Body of pancreas (tissue), 4 donors: ENCODE measurements around the gene ART1. TPM values are rescaled to one million over a fixed set of nuclear protein-coding genes. Genes with fewer than 3 reads are reported as not detected.

Experiments used
- ATAC-seq: fragments of 150-250 bp; one replicate; pipeline ENCODE4 v1.9.1; 2016
- DNase-seq, 4 donors: peaks; one replicate each; pipeline ENCODE4 v3.0.0-alpha.2; 2019
- H3K27ac ChIP-seq, 4 donors: fragments of 200-600 bp; sonication (generic); 1 replicate in 3 of 4; 2 replicates in 1 of 4; pipeline versions ENCODE4 v1.5.1 to v1.6.1; 2016 to 2019; ENCODE audit warnings: mild to moderate bottlenecking in 1 of 4, mixed read lengths in 1 of 4, moderate library complexity in 1 of 4
- H3K27me3 ChIP-seq, 2 donors: fragments of 200-600 bp; sonication (generic); one replicate each; pipeline ENCODE4 v1.6.0; 2016; ENCODE audit warnings: mild to moderate bottlenecking in 1 of 2
- H3K36me3 ChIP-seq, 2 donors: fragments of 200-600 bp; sonication (generic); replicated peaks in 1 of 2; 2 replicates each; pipeline ENCODE4 v1.5.1; 2016; ENCODE audit warnings: low read depth in 2 of 2; ENCODE audit not compliant: insufficient read depth in 1 of 2
- H3K4me1 ChIP-seq: fragments of 200-600 bp; sonication (generic); one replicate; pipeline ENCODE4 v1.6.0; 2016
- H3K4me3 ChIP-seq, 2 donors: fragments of 200-600 bp; sonication (generic); 1 replicate in 1 of 2; 2 replicates in 1 of 2; pipeline ENCODE4 v1.5.1; 2016 to 2019
- H3K9me3 ChIP-seq, 3 donors: fragments of 200-600 bp; sonication (generic); 1 replicate in 2 of 3; 2 replicates in 1 of 3; pipeline ENCODE4 v1.5.1; 2016
- POLR2A ChIP-seq, 3 donors: fragments of 450-650 bp; IDR thresholded peaks; one replicate each; pipeline ENCODE4 v1.6.1; 2016; ENCODE audit warnings: antibody characterized with exemption in 3 of 3, mild to moderate bottlenecking in 2 of 3
- WGBS, 2 donors: methylation state at CpG; one replicate each; pipeline ENCODE4 v1.1.5; 2017; 5-methylcytosine and 5-hydroxymethylcytosine counted together
- intact Hi-C: fragments of 100-400 bp; cut with DNase I; formaldehyde crosslinking; loops from one replicate; pipeline ENCODE4 v1.15.1; 2023
- total RNA-seq, 2 donors: library from RNA; depleted of rRNA; stranded (reverse); fragments of >200 nt; gene quantifications; one replicate each; pipeline ENCODE4 v1.1.0, GENCODE V29; 2016
- TF ChIP-seq, protein P1 (sequence below), 7 experiments: fragments of 450-650 bp in 4 of 7; fragments of 200-600 bp in 3 of 7; sonication (generic) in 3 of 7; IDR thresholded peaks; one replicate each; pipeline ENCODE4 v1.5.1; 2016 to 2019; ENCODE audit warnings: antibody characterized with exemption in 7 of 7

The ART1 gene
- total RNA-seq, 2 donors from 2014 or later, result not detected

DNA sequence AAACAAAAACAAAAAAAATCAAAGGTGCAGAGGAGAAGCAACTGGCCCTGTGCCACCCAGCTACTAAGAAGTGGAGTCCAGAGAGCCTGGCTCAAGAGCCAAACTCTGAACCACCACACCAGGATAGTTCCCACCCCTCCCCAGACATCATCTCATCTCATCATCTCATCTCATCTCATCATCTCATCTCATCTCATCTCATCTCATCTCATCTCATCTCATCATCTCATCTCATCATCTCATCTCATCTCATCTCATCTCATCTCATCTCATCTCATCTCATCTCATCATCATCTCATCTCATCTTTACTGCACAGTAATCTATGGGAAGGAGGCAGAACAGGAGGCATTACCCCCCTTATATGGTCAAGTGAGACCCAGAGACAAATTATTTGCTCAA, 17.9 kb downstream of the ART1 start:
- DNase-seq, result no peak
- intact Hi-C loops, result no loop called here
- H3K27ac ChIP-seq, result no peak overlapping the region
- H3K9me3 ChIP-seq, result no peaks in the 10 kb centered on the region
- TF ChIP-seq, protein P1, sequence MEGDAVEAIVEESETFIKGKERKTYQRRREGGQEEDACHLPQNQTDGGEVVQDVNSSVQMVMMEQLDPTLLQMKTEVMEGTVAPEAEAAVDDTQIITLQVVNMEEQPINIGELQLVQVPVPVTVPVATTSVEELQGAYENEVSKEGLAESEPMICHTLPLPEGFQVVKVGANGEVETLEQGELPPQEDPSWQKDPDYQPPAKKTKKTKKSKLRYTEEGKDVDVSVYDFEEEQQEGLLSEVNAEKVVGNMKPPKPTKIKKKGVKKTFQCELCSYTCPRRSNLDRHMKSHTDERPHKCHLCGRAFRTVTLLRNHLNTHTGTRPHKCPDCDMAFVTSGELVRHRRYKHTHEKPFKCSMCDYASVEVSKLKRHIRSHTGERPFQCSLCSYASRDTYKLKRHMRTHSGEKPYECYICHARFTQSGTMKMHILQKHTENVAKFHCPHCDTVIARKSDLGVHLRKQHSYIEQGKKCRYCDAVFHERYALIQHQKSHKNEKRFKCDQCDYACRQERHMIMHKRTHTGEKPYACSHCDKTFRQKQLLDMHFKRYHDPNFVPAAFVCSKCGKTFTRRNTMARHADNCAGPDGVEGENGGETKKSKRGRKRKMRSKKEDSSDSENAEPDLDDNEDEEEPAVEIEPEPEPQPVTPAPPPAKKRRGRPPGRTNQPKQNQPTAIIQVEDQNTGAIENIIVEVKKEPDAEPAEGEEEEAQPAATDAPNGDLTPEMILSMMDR (IDR thresholded peaks at IDR 0.05), result no peak
- TF ChIP-seq POLR2A (IDR thresholded peaks at IDR 0.05), result no peak
- H3K4me1 ChIP-seq, result no peaks in the 10 kb centered on the region
- no peaks in the 10 kb centered on the region for H3K36me3 ChIP-seq
- no peak for ATAC-seq
- no peaks in the 10 kb centered on the region for H3K27me3 ChIP-seq
- no peak overlapping the region for H3K4me3 ChIP-seq

DNA sequence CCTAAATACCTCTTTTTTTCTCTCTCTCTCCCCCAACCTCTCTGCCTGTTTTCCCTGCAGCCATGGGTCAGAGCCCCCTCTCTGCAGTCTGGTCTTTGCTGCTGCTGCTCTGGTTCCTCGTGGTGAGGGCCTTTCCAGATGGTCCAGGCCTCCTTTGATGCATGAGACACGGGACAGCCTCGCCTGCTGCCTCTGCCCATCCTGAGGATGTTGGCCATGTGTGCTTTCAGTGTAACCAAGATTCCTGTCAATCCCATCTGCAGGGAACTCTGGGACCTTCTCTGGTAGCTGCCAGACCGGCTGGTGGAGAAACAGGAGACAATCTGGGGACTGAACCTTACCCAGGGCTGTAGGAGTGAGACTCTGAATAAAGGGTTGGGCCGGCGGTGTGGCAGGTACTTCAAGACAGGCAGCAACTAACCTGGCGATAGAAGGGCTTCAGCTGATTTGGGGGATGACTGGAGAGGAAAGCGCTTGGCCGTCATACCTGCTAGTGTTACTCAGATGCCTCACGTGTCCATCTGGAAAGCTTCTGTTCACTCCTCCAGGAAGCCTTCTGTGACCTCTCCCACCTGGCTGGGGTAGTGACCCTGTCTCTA, 19.2 kb downstream of the ART1 start:
- no peak for TF ChIP-seq POLR2A (IDR thresholded peaks at IDR 0.05)
- TF ChIP-seq, protein P1 (IDR thresholded peaks at IDR 0.05), result no peak
- Histone ChIP-seq H3K9me3 (no peaks in the 10 kb centered on the region), H3K36me3 (no peaks in the 10 kb centered on the region), H3K4me1 (no peaks in the 10 kb centered on the region), H3K27ac (no peak overlapping the region), H3K4me3 (no peak overlapping the region), H3K27me3 (no peaks in the 10 kb centered on the region)
- intact Hi-C loops, result no loop called here
- no peak for ATAC-seq
- WGBS, 2 donors, result 80 to 85% methylated on average over 10 of the region's 10 CpGs
- no peak for DNase-seq

DNA sequence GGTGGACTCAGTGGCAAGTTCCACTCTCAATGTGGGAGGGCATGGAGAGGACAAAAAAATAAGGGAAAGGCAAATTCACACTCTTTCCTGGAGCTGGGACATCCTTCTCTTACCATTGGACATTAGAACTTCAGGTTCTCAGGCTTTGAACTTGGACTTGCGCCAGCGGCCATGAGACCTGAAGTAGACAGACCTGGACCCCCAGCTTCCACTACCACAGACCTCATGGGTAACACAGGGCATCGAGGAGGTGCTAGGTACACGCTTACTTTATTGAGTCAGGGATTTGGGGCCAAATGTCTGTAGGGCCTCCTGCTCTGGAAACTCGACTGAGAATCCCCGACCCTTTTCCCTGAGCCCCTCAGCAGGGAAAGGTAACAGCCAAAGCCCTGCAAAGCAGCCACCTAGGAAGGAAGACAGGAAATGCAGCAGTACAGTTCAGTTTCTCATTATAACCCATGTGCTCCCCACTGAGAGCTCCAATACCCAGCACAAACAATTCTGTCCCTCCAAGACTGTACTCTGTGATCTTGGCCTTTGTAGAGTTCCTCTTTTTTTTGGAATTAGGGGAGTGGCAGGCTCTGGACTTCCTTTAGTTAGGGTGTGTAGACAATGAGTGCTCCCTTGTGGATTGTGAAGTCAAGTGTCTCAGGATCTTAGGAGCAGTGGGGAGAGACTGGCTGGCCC, 20.6 kb downstream of the ART1 start:
- intact Hi-C loops, result no loop called here
- H3K4me1 ChIP-seq, result no peaks in the 10 kb centered on the region
- WGBS, 2 donors, result 80 to 94% methylated on average over 6 of the region's 6 CpGs
- ATAC-seq (no peak), DNase-seq (no peak)
- H3K9me3 ChIP-seq, result no peaks in the 10 kb centered on the region
- H3K27me3 ChIP-seq, result no peaks in the 10 kb centered on the region
- H3K4me3 ChIP-seq, result no peak overlapping the region
- H3K36me3 ChIP-seq, result no peaks in the 10 kb centered on the region
- no peak overlapping the region for H3K27ac ChIP-seq
- TF ChIP-seq, protein P1 (IDR thresholded peaks at IDR 0.05), result no peak
- no peak for TF ChIP-seq POLR2A (IDR thresholded peaks at IDR 0.05)

DNA sequence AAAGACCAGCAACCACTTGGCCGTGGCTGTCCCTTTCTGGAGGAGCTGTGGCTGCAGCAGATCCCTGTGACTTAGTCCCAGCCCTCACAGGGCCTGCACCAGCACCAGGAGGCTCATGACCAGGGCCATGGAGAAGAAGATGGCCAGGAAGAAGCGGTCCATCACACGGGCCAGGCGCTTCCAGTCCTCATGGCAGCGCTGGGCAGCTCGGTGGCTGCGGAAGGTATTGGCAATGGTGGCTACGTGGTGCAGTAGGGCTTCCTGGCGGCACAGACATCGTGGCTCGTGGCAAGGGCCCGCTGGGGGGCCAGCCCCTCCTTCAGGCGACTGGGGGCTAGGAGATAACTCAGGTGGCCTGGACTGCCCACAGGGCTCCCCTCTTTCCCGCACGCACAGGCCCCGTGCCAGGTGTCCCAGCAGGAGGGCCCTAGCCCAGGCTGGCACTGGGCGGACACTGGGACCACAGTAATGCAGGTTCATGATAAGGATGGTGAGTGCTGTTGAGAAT, 21.1 kb downstream of the ART1 start:
- ATAC-seq (no peak), DNase-seq (no peak)
- Histone ChIP-seq H3K4me1 (no peaks in the 10 kb centered on the region), H3K27ac (no peak overlapping the region), H3K4me3 (no peak overlapping the region), H3K9me3 (no peaks in the 10 kb centered on the region), H3K36me3 (peaks cover 0 to under 1% of the 10 kb centered on the region in 2 donors), H3K27me3 (no peaks in the 10 kb centered on the region)
- WGBS, 2 donors, result 83 to 94% methylated on average over 6 to 17 of the region's 17 CpGs
- intact Hi-C loops, result no loop called here
- TF ChIP-seq, protein P1 (IDR thresholded peaks at IDR 0.05), result no peak
